Uterus (tissue), 2 donors: ENCODE data around the gene RAB13.

Experiments used
- CTCF ChIP-seq, 4 experiments: fragments of 200-600 bp in 2 of 4; fragments of 450-650 bp in 2 of 4; sonication (generic) in 2 of 4; IDR thresholded peaks; one replicate each; pipeline ENCODE4 v1.5.1; 2016 to 2019; ENCODE audit warnings: antibody characterized with exemption in 4 of 4, mild to moderate bottlenecking in 2 of 4, moderate library complexity in 1 of 4
- POLR2A ChIP-seq, 2 donors: fragments of 450-650 bp; IDR thresholded peaks; one replicate each; pipeline ENCODE4 v1.6.1; 2016; ENCODE audit warnings: antibody characterized with exemption in 2 of 2, mild to moderate bottlenecking in 1 of 2, moderate library complexity in 1 of 2

DNA sequence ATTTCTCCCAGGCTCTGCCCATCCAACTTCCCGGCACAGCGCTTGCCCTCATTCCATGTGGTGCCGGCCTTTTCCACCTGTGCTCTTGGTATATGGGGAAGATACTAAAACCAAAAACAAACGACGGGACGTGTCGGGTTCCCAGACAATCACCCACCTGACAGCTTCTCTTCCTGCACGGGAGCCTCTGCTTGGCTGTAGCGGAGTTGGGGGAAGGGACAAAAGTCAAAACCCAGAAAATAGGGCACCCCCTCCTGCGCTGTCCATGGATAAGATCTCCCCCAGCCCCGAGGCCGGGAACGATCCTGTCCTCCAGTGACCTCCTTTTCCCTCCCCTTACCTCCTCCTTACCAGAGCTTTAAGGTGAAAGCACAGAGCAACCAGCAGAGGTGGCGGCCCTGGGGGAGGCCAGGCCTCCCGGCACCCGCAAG lies 9.3 kb downstream of the RAB13 start:
- TF ChIP-seq CTCF (IDR thresholded peaks at IDR 0.05) (no peak), POLR2A (IDR thresholded peaks at IDR 0.05) (no peak)
